PFSK-1 (cell line): ENCODE data around the gene ATP11B. TPM values are rescaled to one million over a fixed set of nuclear protein-coding genes. Genes with fewer than 3 reads are reported as not detected.

Experiments
- FOXP2 ChIP-seq: optimal IDR thresholded peaks from 2 replicates; pipeline ENCODE3; 2011; ENCODE audit warnings: borderline replicate concordance, control low read depth, inconsistent platforms; ENCODE audit not compliant: insufficient read depth; ENCODE audit errors: extremely low read length, extremely low read depth
- POLR2AphosphoS5 ChIP-seq: IDR thresholded peaks from 2 replicates; pipeline ENCODE4 v1.6.1; 2012; ENCODE audit warnings: low read depth, mild to moderate bottlenecking, control low read depth, low read length, moderate library complexity
- SIN3A ChIP-seq: IDR thresholded peaks from 2 replicates; pipeline ENCODE4 v1.6.1; 2012; ENCODE audit warnings: mild to moderate bottlenecking, low read length, moderate library complexity, borderline replicate concordance; ENCODE audit not compliant: insufficient read depth
- TAF1 ChIP-seq: IDR thresholded peaks from 2 replicates; pipeline ENCODE4 v1.6.1; 2012; ENCODE audit warnings: low read length, control low read depth, borderline replicate concordance; ENCODE audit not compliant: insufficient read depth
- polyA plus RNA-seq: library from polyadenylated mRNA; unstranded; fragments of >200 nt; gene quantifications from one replicate; pipeline ENCODE4 v1.2.1, GENCODE V29; 2012; ENCODE audit warnings: low read depth, missing spikeins; ENCODE audit not compliant: insufficient read length
- TF ChIP-seq, protein P1 (sequence below), 2 experiments: IDR thresholded peaks; 2 replicates each; pipeline versions ENCODE4 v1.6.1 to v1.8.0; 2011 to 2012; ENCODE audit warnings: low read depth in 2 of 2, low read length in 2 of 2, control low read depth in 1 of 2, inconsistent platforms in 1 of 2, mild to moderate bottlenecking in 1 of 2, moderate library complexity in 1 of 2; ENCODE audit not compliant: insufficient read depth in 1 of 2

Gene ATP11B
- polyA plus RNA-seq, result 10.0 TPM

DNA sequence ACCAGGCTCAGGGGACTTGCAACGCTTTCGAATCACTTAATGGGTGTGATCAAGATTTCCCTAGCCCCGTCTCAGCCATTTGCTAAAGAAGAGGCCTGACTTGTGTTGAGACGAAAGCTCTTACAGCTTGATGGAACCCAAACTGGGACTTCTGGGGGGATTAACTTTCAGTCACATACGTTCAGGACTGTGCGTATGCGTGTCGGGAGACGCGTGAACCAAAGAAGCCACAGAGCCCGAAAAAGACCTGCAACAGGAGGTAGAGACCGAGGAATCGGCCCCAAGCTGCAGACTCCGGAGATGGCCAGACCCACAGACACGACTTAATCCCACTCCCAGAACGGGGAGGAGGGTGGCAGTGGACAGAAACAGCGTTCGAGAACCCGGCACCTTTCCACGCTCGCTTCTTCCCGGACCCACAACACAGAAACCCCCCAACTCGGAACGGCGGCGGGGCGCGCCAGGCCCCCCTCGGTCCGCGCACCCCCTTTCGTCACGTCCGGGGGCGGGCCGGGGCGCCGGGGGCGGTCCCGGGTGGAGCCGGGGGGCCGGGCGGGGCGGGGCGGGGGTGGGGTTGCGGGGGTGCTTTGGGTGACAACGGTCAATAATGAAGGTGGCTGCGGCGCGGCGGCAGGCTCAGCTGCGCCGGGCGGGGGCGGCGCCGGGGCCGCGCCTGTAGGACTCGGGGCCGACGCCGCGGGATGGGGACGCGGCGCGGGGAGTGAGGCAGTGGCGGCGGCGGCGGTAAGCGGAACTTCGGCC, at the start of gene ATP11B:
Gene ATP11B, plus strand, starts transcription at position 604 of the 762 bp plus-strand sequence. CDS start 256 bp downstream, outside the sequence.
- TF ChIP-seq SIN3A (no peak), POLR2AphosphoS5 (peak; percentile 42; the same call in 1 of the 2 replicates)

DNA sequence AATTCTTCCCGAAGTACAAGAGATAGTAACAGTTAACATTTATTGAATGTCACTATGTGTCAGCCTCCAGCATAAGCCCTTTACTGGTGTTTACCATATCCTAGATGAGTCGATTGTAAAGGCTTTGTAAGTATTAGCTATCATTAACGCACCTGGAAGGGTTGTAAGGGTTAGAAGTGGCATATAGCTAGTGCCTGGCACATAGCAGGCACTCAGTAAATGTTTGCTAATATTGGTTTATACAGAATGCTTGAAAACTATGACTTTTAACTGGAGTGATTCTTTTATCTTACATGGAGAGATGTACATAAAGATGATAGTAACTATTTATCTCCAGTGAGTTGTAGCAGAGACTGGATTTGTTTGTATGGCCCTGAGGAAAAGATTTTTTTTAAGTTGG, 46.3 kb upstream of the ATP11B start:
- TF ChIP-seq SIN3A, result no peak
- no peak for TF ChIP-seq FOXP2

DNA sequence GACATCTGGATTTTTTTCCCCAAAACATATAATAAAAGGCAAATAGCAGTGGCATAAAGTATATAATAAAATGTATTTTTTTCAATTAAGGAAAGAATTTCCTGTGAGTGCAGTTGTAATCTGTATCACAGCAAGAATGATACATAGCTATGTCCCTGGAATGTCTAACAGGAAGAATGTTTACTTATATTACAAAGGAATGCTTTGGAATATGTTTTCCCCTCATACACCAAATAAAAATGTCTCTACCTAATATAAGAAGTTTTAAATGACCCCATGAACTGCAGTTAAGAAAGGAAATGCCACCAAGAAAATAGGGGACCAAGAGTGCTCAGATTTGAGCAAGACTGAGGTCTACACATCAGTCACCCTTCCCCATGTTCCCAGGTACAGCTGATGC, 38.0 kb upstream of the ATP11B start:
- TF ChIP-seq FOXP2, result no peak
- TF ChIP-seq, protein P1, sequence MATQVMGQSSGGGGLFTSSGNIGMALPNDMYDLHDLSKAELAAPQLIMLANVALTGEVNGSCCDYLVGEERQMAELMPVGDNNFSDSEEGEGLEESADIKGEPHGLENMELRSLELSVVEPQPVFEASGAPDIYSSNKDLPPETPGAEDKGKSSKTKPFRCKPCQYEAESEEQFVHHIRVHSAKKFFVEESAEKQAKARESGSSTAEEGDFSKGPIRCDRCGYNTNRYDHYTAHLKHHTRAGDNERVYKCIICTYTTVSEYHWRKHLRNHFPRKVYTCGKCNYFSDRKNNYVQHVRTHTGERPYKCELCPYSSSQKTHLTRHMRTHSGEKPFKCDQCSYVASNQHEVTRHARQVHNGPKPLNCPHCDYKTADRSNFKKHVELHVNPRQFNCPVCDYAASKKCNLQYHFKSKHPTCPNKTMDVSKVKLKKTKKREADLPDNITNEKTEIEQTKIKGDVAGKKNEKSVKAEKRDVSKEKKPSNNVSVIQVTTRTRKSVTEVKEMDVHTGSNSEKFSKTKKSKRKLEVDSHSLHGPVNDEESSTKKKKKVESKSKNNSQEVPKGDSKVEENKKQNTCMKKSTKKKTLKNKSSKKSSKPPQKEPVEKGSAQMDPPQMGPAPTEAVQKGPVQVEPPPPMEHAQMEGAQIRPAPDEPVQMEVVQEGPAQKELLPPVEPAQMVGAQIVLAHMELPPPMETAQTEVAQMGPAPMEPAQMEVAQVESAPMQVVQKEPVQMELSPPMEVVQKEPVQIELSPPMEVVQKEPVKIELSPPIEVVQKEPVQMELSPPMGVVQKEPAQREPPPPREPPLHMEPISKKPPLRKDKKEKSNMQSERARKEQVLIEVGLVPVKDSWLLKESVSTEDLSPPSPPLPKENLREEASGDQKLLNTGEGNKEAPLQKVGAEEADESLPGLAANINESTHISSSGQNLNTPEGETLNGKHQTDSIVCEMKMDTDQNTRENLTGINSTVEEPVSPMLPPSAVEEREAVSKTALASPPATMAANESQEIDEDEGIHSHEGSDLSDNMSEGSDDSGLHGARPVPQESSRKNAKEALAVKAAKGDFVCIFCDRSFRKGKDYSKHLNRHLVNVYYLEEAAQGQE (IDR thresholded peaks at IDR 0.05; ENCODE audit: insufficient read depth in 1 of 2, low read depth in 2 of 2, low read length in 2 of 2), result no peak

DNA sequence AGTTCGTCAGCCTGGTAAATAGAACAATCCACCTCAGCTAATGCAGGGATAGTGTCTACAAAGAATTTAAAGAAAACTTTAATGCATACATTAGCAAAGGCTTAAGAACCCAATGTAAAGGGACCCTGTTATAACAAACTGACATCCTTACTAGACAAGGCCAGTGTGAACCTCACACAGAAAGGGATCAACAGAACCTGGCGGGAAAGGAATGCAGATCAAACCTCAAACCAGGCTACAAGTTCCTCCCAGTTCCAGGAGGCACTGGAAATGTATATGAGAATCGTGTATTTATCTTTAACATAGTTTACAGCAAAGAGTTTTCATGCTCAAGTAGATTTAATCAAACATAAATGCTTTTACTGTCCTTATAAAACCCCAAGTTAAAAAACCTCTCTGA, 37.6 kb upstream of the ATP11B start:
- TF ChIP-seq TAF1, result no peak
- no peak for TF ChIP-seq FOXP2
- TF ChIP-seq, protein P1 (IDR thresholded peaks at IDR 0.05; ENCODE audit: insufficient read depth in 1 of 2, low read depth in 2 of 2, low read length in 2 of 2), result no peak

DNA sequence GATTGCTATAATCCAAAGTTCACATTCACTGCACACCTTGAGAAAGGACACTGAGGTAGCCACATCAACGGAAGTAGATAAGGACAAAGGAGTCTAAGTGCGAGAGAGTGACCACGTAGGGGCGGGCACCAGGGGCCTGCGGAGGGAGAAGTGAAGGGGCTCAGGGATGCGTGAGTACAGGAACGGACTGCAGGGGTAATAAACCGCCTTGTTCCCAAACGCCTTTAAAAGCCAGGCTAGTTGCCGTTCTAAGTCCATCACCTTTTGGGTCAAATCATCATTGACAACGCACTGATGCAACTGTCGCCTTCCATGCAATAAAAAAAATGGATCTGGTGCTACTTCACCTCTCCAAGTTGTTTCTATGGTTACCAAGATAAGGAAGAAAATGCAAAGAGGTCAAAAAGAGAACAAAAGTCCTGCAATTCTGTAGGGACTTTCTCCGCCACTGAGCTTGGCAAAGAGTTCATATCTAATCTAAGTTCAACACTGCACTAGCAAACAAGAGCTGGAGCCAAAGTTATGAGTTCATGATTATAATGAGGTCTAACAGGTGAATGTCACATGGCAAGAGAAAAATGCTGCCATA, 32.6 kb upstream of the ATP11B start:
- TF ChIP-seq TAF1 (no peak), FOXP2 (no peak), POLR2AphosphoS5 (no peak), SIN3A (no peak)
- TF ChIP-seq, protein P1 (IDR thresholded peaks at IDR 0.05; ENCODE audit: insufficient read depth in 1 of 2, low read depth in 2 of 2, low read length in 2 of 2), result no peak

DNA sequence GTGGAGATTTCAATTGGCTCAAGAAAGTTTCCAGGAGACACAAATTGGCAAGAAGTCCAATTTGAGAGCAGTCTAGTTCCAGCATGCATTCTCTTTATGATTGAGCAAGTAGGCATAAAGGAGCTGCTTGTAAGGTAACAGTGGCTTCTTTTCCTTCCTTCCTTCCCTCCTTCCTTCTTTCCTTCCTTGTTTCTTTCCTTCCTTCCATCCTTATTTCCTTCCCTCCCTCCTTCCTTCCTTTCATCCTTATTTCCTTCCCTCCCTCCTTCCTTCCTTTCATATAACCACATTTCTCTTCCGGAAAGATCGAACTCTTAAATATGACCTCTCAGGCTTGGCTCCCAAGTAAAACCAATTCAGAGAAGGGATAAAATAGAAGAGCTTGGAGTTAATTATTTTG, 29.4 kb upstream of the ATP11B start:
- no peak for TF ChIP-seq FOXP2
- no peak for TF ChIP-seq POLR2AphosphoS5
- TF ChIP-seq TAF1, result no peak
- no peak for TF ChIP-seq SIN3A
- TF ChIP-seq, protein P1 (IDR thresholded peaks at IDR 0.05; ENCODE audit: insufficient read depth in 1 of 2, low read depth in 2 of 2, low read length in 2 of 2), result no peak
